Stimulated activated effector memory CD8-positive, alpha-beta T cell treated with anti-CD3 and anti-CD28 coated beads, Interleukin-12 subunit alpha, Interleukin-12 subunit beta, amount 100 ng/mL, for 72 hours (primary cell): Measurements from ENCODE around the gene NEURL3.
A peak's percentile ranks its signal among the peaks of the same experiment; 100 is the strongest.

Source experiments
- ATAC-seq: fragments of 150-1000 bp; cut with Tn5 transposase; 2 replicates; pipeline ENCODE4 v1.10.0; 2021
- DNase-seq, 2 donors: peaks; one replicate each; pipeline ENCODE4 v3.0.0; 2021 to 2022; ENCODE audit warnings: low spot score in 2 of 2
- H3K27ac Mint-ChIP-seq: one replicate; pipeline ENCODE4 v1.8.0; 2022; ENCODE audit warnings: mild to moderate bottlenecking, mixed read lengths
- H3K36me3 Mint-ChIP-seq: one replicate; pipeline ENCODE4 v1.8.0; 2022; ENCODE audit warnings: mild to moderate bottlenecking, mixed read lengths
- H3K4me1 Mint-ChIP-seq: one replicate; pipeline ENCODE4 v1.8.0; 2022; ENCODE audit warnings: mixed read lengths
- H3K4me3 Mint-ChIP-seq: one replicate; pipeline ENCODE4 v1.8.0; 2022; ENCODE audit warnings: mild to moderate bottlenecking, mixed read lengths
- H3K9me3 Mint-ChIP-seq: one replicate; pipeline ENCODE4 v1.8.0; 2022; ENCODE audit warnings: mixed read lengths

Gene NEURL3

DNA sequence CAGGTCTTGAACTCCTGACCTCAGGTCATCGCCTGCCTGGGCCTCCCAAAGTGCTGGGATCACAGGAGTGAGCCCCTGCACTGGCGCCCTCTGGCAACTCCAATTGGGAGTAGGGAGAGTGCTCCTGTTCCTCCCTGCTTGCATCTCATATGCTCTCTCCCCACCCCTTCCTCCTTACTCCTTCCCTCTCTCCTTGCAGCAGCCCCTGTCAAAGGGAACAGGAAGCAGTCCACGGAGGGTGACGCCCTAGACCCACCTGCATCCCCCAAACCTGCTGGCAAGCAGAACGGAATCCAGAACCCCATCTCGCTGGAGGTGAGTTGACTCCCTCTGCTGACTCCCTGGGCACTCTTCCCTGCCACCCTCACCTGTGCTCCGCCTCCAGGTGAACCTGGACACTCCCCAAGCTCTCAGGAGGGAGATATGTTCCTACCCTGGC lies 42.1 kb upstream of the NEURL3 start:
- Mint-ChIP-seq H3K27ac (peak overlapping the region; percentile 91), H3K9me3 (no peaks in the 10 kb centered on the region), H3K36me3 (peaks cover 100% of the 10 kb centered on the region), H3K4me3 (peak overlapping the region; percentile 55), H3K4me1 (peaks cover 65% of the 10 kb centered on the region)
- ATAC-seq = no peak
- DNase-seq = no peak

- Mint-ChIP-seq H3K4me1 (peaks cover 61% of the 10 kb centered on the region), H3K36me3 (peaks cover 100% of the 10 kb centered on the region), H3K4me3 (peak overlapping the region; percentile 55), H3K27ac (peak overlapping the region; percentile 91), H3K9me3 (no peaks in the 10 kb centered on the region)
- DNase-seq (no peak), ATAC-seq (no peak)
Observed at GRCh38 chr2:96546797-96547196, 41.6 kb upstream of the NEURL3 start.

GRCh38 chr2:96546321-96546720 lies 41.2 kb upstream of the NEURL3 start:
- Mint-ChIP-seq H3K4me1 (peaks cover 61% of the 10 kb centered on the region), H3K36me3 (peaks cover 100% of the 10 kb centered on the region), H3K9me3 (no peaks in the 10 kb centered on the region), H3K4me3 (peak overlapping the region; percentile 55), H3K27ac (peak overlapping the region; percentile 91)
- peak; percentile 56 for ATAC-seq
- peak in 1 of 2 donors; percentile 62 for DNase-seq

- peak overlapping the region; percentile 96 for H3K4me3 Mint-ChIP-seq
- ATAC-seq = no peak
- H3K36me3 Mint-ChIP-seq = peaks cover 100% of the 10 kb centered on the region
- H3K27ac Mint-ChIP-seq = peak overlapping the region; percentile 60
- no peaks in the 10 kb centered on the region for H3K9me3 Mint-ChIP-seq
- no peak for DNase-seq
- peaks cover 73% of the 10 kb centered on the region for H3K4me1 Mint-ChIP-seq
Observed at GRCh38 chr2:96542357-96542977, 37.3 kb upstream of the NEURL3 start.

DNA sequence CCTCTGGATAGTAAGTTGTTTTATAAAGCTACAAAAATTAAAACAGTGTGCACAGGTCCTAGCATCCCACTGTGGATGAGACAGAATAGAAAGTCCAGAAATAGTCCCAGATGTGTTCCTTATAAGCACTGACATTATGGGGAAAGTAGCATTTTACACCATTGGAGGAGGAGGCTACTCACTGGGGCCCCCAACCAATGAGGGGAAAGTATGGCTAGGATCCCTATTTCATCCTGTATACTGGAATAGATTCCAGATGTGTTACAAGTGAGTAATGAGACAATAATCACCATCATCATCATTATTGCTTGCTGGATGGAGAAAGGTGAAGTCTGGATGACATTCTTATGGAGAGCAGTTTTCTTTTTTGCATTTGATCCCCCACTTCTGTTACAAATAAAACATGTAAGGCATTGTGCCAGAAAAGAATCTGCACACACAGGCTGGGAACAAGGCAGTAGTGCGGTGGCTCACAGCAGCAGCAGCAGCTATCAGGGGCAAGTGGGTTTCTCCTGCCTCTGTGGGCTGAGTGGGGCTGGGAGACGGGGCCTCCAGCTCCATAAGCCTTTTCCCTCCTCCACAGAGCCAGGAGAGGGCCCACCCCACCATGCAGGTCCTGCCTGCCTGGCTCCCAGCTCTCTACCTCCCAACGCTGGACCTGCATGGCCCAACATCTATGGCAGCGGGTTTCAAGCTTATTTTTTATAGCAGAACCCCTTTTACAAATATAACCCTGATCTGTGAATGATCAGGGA lies 36.4 kb upstream of the NEURL3 start:
- no peak for ATAC-seq
- no peak for DNase-seq
- no peaks in the 10 kb centered on the region for H3K9me3 Mint-ChIP-seq
- peak overlapping the region; percentile 96 for H3K4me3 Mint-ChIP-seq
- H3K27ac Mint-ChIP-seq = no peak overlapping the region
- peaks cover 64% of the 10 kb centered on the region for H3K4me1 Mint-ChIP-seq
- H3K36me3 Mint-ChIP-seq = peaks cover 99% of the 10 kb centered on the region

DNA sequence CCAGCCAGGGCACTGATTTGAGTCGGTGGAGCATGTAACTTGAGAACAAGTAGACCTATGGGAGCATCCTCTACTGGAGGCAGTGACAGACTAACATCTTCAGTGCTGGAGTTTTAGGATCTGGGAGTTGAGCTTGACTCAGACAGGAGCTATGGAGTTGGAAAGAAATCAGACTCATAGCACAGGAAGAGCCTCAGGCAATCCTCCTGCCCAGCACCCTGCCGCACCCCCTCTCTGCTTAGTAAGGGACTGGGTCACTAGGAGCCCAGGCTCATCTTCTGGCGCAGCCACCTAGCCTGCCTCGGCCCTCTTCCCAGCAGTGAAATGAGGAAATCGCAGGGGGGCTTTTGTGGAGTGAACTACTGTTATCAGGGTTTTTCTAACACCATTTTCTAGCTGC lies 35.0 kb upstream of the NEURL3 start:
- ATAC-seq = no peak
- DNase-seq = no peak
- peaks cover 63% of the 10 kb centered on the region for H3K4me1 Mint-ChIP-seq
- peaks cover 85% of the 10 kb centered on the region for H3K36me3 Mint-ChIP-seq
- H3K9me3 Mint-ChIP-seq = no peaks in the 10 kb centered on the region
- peak overlapping the region; percentile 96 for H3K4me3 Mint-ChIP-seq
- peak overlapping the region; percentile 96 for H3K27ac Mint-ChIP-seq

GRCh38 chr2:96539215-96539920 lies 34.2 kb upstream of the NEURL3 start:
- Mint-ChIP-seq H3K4me3 (peak overlapping the region; percentile 96), H3K9me3 (no peaks in the 10 kb centered on the region), H3K4me1 (peaks cover 61% of the 10 kb centered on the region), H3K36me3 (peaks cover 77% of the 10 kb centered on the region), H3K27ac (peak overlapping the region; percentile 96)
- no peak for DNase-seq
- peak; percentile 11 for ATAC-seq

DNA sequence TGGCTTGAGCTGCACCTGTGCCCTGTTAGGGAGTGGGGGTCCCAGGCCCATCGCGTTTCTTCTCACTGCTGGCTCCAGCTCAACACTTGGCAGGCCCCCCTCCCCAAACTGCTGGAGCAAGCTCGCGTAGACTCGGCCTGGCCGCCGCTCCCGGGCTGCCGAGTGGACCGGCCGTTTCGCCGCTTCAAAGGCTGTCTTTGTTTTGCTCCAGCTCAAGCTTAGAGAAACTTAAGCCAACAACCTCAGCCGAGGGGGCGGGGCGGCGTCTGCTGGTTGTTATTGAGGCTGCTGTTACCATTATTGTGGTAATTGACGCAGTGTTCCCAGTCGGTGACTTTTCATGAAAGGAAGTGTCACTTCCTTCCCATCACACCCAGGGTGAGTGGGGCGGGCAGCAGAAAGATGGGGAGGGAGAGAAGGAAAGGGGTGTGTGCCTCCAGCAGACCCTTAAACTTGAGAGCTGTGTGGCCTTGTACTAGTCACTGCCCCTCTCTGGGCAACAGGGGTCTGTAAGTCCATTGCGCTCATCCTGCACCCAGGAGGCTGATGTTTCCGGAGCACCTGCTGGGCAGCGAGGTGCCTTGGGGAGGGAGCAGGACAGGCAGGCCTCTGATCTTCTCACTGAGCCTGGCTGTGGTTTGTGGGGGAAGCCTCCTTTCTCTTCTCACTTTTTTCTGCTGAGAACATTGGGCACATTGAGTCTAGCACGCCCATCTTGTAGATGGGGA lies 33.5 kb upstream of the NEURL3 start:
- peak; percentile 72 to 89 for DNase-seq
- peaks cover 70% of the 10 kb centered on the region for H3K36me3 Mint-ChIP-seq
- peaks cover 61% of the 10 kb centered on the region for H3K4me1 Mint-ChIP-seq
- ATAC-seq = peak; percentile 58
- peak overlapping the region; percentile 96 for H3K27ac Mint-ChIP-seq
- H3K4me3 Mint-ChIP-seq = peak overlapping the region; percentile 96
- H3K9me3 Mint-ChIP-seq = no peaks in the 10 kb centered on the region

GRCh38 chr2:96537734-96538486 lies 32.8 kb upstream of the NEURL3 start:
- ATAC-seq (peak; percentile 17), DNase-seq (peak in 1 of 2 donors; percentile 67)
- H3K4me3 Mint-ChIP-seq = peak overlapping the region; percentile 96
- H3K9me3 Mint-ChIP-seq = no peaks in the 10 kb centered on the region
- peaks cover 62% of the 10 kb centered on the region for H3K4me1 Mint-ChIP-seq
- peak overlapping the region; percentile 96 for H3K27ac Mint-ChIP-seq
- H3K36me3 Mint-ChIP-seq = peaks cover 62% of the 10 kb centered on the region

GRCh38 chr2:96537066-96537733 lies 32.0 kb upstream of the NEURL3 start:
- DNase-seq (peak; percentile 70 to 93), ATAC-seq (peak; percentile 67)
- Mint-ChIP-seq H3K27ac (peak overlapping the region; percentile 96), H3K4me1 (peaks cover 62% of the 10 kb centered on the region), H3K9me3 (no peaks in the 10 kb centered on the region), H3K36me3 (peaks cover 59% of the 10 kb centered on the region), H3K4me3 (peak overlapping the region; percentile 96)

DNA sequence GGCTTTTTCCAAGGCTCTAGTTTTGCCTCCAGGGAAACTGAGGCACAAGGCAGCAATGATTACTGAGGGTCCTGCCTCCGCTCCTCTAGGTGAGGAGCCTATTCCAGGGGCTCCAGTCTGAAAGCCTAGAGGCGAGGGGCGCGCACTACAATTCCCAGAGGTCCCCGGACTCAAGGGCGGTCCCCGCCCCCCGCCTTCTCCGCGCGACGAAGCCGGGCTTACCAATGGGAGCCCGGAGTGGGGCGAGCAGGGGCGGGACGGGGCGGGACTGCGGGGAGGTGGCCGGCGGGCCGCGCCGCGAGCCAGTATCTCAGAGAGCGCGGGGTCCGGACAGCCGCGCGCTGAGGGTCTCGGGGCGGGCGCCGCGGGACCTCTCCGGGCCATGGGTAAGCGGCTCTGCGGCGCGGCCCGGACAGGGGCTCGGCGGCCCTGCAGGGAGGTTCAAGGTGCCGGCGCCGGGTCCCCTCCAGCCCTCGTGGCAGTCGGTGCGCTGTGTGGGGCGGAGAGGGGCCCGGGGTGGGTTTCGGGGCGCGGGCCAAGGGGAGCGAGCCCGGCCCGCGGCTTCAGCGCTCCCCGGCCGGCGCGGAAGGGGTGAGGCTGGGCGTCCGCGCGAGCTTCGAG lies 31.4 kb upstream of the NEURL3 start, which contains the start of gene ARID5A:
Gene ARID5A, plus strand, starts transcription at position 308 of the 621 bp plus-strand sequence. Its CDS starts 75 bp downstream, at position 383.
- ATAC-seq = peak; percentile 77
- H3K4me1 Mint-ChIP-seq = peaks cover 68% of the 10 kb centered on the region
- peak within 1 kb of the TSS; percentile 96 for H3K4me3 Mint-ChIP-seq
- no peaks in the 10 kb centered on the region for H3K9me3 Mint-ChIP-seq
- peak; percentile 73 to 91 for DNase-seq
- H3K27ac Mint-ChIP-seq = peak within 1 kb of the TSS; percentile 96
- peaks cover 56% of the 10 kb centered on the region for H3K36me3 Mint-ChIP-seq

- Mint-ChIP-seq H3K36me3 (peaks cover 49% of the 10 kb centered on the region), H3K4me1 (peaks cover 79% of the 10 kb centered on the region), H3K9me3 (no peaks in the 10 kb centered on the region), H3K4me3 (peak overlapping the region; percentile 96), H3K27ac (peak overlapping the region; percentile 83)
- no peak for ATAC-seq
- DNase-seq = no peak
Observed at GRCh38 chr2:96535331-96535730, 30.2 kb upstream of the NEURL3 start.

- Mint-ChIP-seq H3K27ac (no peak overlapping the region), H3K4me1 (peaks cover 79% of the 10 kb centered on the region), H3K36me3 (peaks cover 43% of the 10 kb centered on the region), H3K9me3 (no peaks in the 10 kb centered on the region), H3K4me3 (no peak overlapping the region)
- DNase-seq = no peak
- ATAC-seq = no peak
Observed at GRCh38 chr2:96534701-96535181, 29.6 kb upstream of the NEURL3 start.
